Osteocyte (in vitro differentiated cells): ENCODE data around the gene PDXK. TPM values are rescaled to one million over a fixed set of nuclear protein-coding genes. Genes with fewer than 3 reads are reported as not detected.

Experiments used
- DNase-seq: peaks from one replicate; pipeline ENCODE4 v3.0.0; 2021; ENCODE audit warnings: mixed read lengths; ENCODE audit not compliant: unreplicated experiment; ENCODE audit errors: extremely low spot score
- H3K27ac Mint-ChIP-seq: one replicate; pipeline ENCODE4 v1.8.0; 2021; ENCODE audit warnings: mild to moderate bottlenecking, mixed read lengths; ENCODE audit not compliant: unreplicated experiment
- H3K27me3 Mint-ChIP-seq: one replicate; pipeline ENCODE4 v1.8.0; 2021; ENCODE audit warnings: mixed read lengths; ENCODE audit not compliant: unreplicated experiment
- H3K36me3 Mint-ChIP-seq: one replicate; pipeline ENCODE4 v1.8.0; 2021; ENCODE audit warnings: mixed read lengths; ENCODE audit not compliant: unreplicated experiment
- H3K4me1 Mint-ChIP-seq: one replicate; pipeline ENCODE4 v1.8.0; 2021; ENCODE audit warnings: mixed read lengths; ENCODE audit not compliant: unreplicated experiment
- H3K4me3 Mint-ChIP-seq: one replicate; pipeline ENCODE4 v1.8.0; 2021; ENCODE audit warnings: mild to moderate bottlenecking, moderate library complexity, mixed read lengths; ENCODE audit not compliant: unreplicated experiment
- H3K9me3 Mint-ChIP-seq: one replicate; pipeline ENCODE4 v1.8.0; 2021; ENCODE audit warnings: mixed read lengths; ENCODE audit not compliant: unreplicated experiment
- total RNA-seq: library from RNA; stranded (reverse); gene quantifications from 2 replicates; pipeline ENCODE4 v1.2.1, GENCODE V29; 2021
- TF ChIP-seq, protein P1 (sequence below): fragments of 200-600 bp; sonication (generic); IDR thresholded peaks from 2 replicates; pipeline ENCODE4 v1.5.0; 2021; ENCODE audit warnings: antibody characterized with exemption, mild to moderate bottlenecking, moderate library complexity

The PDXK gene
- total RNA-seq, 1 donor from 2014 or later = 96.7 TPM

DNA sequence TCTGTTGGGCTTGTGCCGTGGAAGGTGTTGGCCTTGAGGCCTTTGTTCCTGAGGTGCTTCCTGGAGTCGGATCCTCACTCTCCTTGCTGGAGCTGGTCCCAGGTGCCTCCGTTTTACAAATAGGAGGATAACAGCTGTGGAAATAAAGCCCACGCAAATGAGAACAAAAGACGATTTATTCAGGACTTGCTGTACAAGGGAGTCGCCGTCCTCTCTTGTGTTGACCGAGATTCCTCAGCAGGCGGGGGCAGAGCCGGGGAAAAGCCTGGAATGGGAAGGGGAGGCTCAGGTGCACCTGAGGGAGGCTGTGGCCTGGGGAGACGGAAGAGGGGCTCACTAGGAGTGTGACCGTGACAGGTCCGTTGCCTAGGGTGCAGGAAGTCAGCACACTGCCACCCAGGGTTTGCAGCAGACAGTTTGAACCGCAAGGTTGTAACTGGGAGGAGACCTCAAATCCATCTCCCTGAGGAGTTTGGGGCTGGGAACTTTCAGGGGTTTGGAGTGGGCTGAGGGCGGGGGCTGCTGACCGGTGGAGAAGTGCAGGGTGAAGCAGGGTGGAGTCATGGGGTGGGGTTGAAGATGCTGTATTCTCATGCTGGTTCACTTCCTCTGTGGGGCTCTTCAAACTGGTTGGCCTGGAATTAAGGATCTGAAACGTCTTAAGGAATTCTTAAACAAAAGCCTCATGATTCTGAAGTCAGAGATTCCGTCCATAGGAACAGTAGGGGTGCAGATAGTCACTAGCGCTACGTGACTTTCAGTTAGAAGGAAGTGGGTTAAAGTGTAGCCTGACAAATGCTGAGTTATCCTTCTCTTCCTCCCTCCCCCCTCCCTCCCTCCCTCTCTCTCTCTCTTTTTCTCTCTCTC is 59.8 kb downstream of the PDXK start:
- no peak for DNase-seq
- peaks cover 37% of the 10 kb centered on the region for H3K4me1 Mint-ChIP-seq
- H3K27me3 Mint-ChIP-seq = no peaks in the 10 kb centered on the region
- no peak overlapping the region for H3K4me3 Mint-ChIP-seq
- H3K9me3 Mint-ChIP-seq = no peaks in the 10 kb centered on the region
- H3K36me3 Mint-ChIP-seq = peaks cover 6% of the 10 kb centered on the region
- TF ChIP-seq, protein P1, sequence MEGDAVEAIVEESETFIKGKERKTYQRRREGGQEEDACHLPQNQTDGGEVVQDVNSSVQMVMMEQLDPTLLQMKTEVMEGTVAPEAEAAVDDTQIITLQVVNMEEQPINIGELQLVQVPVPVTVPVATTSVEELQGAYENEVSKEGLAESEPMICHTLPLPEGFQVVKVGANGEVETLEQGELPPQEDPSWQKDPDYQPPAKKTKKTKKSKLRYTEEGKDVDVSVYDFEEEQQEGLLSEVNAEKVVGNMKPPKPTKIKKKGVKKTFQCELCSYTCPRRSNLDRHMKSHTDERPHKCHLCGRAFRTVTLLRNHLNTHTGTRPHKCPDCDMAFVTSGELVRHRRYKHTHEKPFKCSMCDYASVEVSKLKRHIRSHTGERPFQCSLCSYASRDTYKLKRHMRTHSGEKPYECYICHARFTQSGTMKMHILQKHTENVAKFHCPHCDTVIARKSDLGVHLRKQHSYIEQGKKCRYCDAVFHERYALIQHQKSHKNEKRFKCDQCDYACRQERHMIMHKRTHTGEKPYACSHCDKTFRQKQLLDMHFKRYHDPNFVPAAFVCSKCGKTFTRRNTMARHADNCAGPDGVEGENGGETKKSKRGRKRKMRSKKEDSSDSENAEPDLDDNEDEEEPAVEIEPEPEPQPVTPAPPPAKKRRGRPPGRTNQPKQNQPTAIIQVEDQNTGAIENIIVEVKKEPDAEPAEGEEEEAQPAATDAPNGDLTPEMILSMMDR = no peak
- peak overlapping the region; percentile 32 for H3K27ac Mint-ChIP-seq

DNA sequence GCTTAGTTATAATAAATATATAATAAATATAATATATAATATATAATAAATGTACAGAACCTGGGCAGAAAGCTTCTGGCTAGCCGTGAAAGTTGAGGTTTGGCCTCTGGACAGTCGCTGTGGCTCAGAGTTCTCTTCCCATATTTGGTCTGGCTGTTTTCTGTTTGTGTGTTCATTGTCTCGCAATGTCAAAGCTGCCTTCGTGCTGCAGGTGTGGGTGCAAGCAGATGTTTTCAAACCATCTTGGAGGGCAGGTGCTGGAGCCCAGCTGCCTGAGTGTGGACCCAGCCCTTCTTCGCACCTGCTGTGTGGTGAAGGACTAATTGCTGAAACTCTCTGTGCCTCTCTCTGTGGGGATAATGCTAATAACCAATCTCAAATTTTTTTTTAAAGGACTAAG is 60.7 kb downstream of the PDXK start:
- H3K27ac Mint-ChIP-seq = no peak overlapping the region
- H3K4me1 Mint-ChIP-seq = peaks cover 28% of the 10 kb centered on the region
- TF ChIP-seq, protein P1 = no peak
- no peak overlapping the region for H3K4me3 Mint-ChIP-seq
- DNase-seq = no peak
- H3K36me3 Mint-ChIP-seq = no peaks in the 10 kb centered on the region
- no peaks in the 10 kb centered on the region for H3K27me3 Mint-ChIP-seq
- H3K9me3 Mint-ChIP-seq = no peaks in the 10 kb centered on the region

- TF ChIP-seq, protein P1 = no peak
- H3K27me3 Mint-ChIP-seq = no peaks in the 10 kb centered on the region
- DNase-seq = no peak
- H3K4me3 Mint-ChIP-seq = no peak overlapping the region
- H3K9me3 Mint-ChIP-seq = no peaks in the 10 kb centered on the region
- no peak overlapping the region for H3K27ac Mint-ChIP-seq
- H3K4me1 Mint-ChIP-seq = peaks cover 19% of the 10 kb centered on the region
- no peaks in the 10 kb centered on the region for H3K36me3 Mint-ChIP-seq
Observed at GRCh38 chr21:43781846-43782245, 62.9 kb downstream of the PDXK start.

- Mint-ChIP-seq H3K4me1 (peaks cover 17% of the 10 kb centered on the region), H3K27me3 (no peaks in the 10 kb centered on the region), H3K36me3 (no peaks in the 10 kb centered on the region), H3K27ac (no peak overlapping the region), H3K9me3 (no peaks in the 10 kb centered on the region), H3K4me3 (no peak overlapping the region)
- DNase-seq = no peak
- TF ChIP-seq, protein P1 = no peak
Observed at GRCh38 chr21:43782431-43783097, 63.6 kb downstream of the PDXK start.

- H3K4me3 Mint-ChIP-seq = no peak overlapping the region
Observed at GRCh38 chr21:43783098-43783700, 64.3 kb downstream of the PDXK start.

More at GRCh38 chr21:43783098-43783700, 64.3 kb downstream of the PDXK start:
- Mint-ChIP-seq H3K9me3 (no peaks in the 10 kb centered on the region), H3K36me3 (no peaks in the 10 kb centered on the region), H3K27ac (no peak overlapping the region), H3K27me3 (no peaks in the 10 kb centered on the region), H3K4me1 (peaks cover 14% of the 10 kb centered on the region)
- DNase-seq = no peak
- TF ChIP-seq, protein P1 = no peak
